H1 (cell line): ENCODE data around the gene TACR2. TPM values are rescaled to one million over a fixed set of nuclear protein-coding genes. Genes with fewer than 3 reads are reported as not detected.

Experiments used
- CEBPB ChIP-seq: IDR thresholded peaks from 2 replicates; pipeline ENCODE4 v1.6.1; 2012; ENCODE audit warnings: low read depth, low read length
- CREB1 ChIP-seq: IDR thresholded peaks from 2 replicates; pipeline ENCODE4 v1.6.1; 2012; ENCODE audit warnings: inconsistent platforms
- EP300 ChIP-seq, 2 experiments: IDR thresholded peaks; 1 replicate in 1 of 2; 2 replicates in 1 of 2; pipeline ENCODE4 v1.6.1; 2011 to 2012; ENCODE audit warnings: low read depth in 2 of 2, low read length in 2 of 2, mild to moderate bottlenecking in 2 of 2, borderline replicate concordance in 1 of 2, inconsistent platforms in 1 of 2, moderate library complexity in 1 of 2
- HDAC2 ChIP-seq, 2 experiments: fragments of 300-600 bp in 1 of 2; sonication (generic) in 1 of 2; IDR thresholded peaks; 2 replicates each; pipeline ENCODE4 v1.6.1; 2011 to 2012; ENCODE audit warnings: low read depth in 2 of 2, low read length in 2 of 2, mild to moderate bottlenecking in 2 of 2, moderate library complexity in 2 of 2, borderline replicate concordance in 1 of 2, inconsistent platforms in 1 of 2
- KDM5A ChIP-seq: fragments of 200-600 bp; IDR thresholded peaks from 2 replicates; pipeline ENCODE4 v1.7.1; 2012; ENCODE audit warnings: mild to moderate bottlenecking, low read length, inconsistent platforms, mixed read lengths
- RFX5 ChIP-seq: IDR thresholded peaks from 2 replicates; pipeline ENCODE4 v1.6.1; 2011; ENCODE audit warnings: low read depth, low read length, improper control_type of control experiment, borderline replicate concordance
- SIRT6 ChIP-seq: IDR thresholded peaks from one replicate; pipeline ENCODE4 v1.7.1; 2012; ENCODE audit warnings: low read length, inconsistent platforms
- polyA plus RNA-seq, 7 experiments: library from polyadenylated mRNA; depleted of rRNA in 3 of 7; stranded (reverse) in 5 of 7; unstranded in 2 of 7; fragments of >200 nt in 5 of 7; fragments of 200-250 nt in 2 of 7; gene quantifications; 1 replicate in 5 of 7; 2 replicates in 1 of 7; 4 replicates in 1 of 7; pipeline versions ENCODE4 v1.2.1 to v1.2.3, GENCODE V29; 2011 to 2013; ENCODE audit warnings: missing spikeins in 2 of 7, mixed read lengths in 2 of 7
- total RNA-seq: library from RNA; stranded (reverse); fragmentation: NEBNext Ultra II Directional; extraction: Animal tissue kit (Norgen Biotek cat#: 25700); gene quantifications from 2 replicates; pipeline ENCODE4 v1.2.1, GENCODE V29; 2021
- TF ChIP-seq, protein P1 (sequence below), 3 experiments: IDR thresholded peaks; 1 replicate in 2 of 3; 2 replicates in 1 of 3; pipeline versions ENCODE4 v1.5.1 to v1.6.1; 2011; ENCODE audit warnings: low read length in 3 of 3, mild to moderate bottlenecking in 3 of 3, inconsistent platforms in 2 of 3, low read depth in 1 of 3, moderate library complexity in 1 of 3; ENCODE audit not compliant: insufficient read depth in 1 of 3; ENCODE audit errors: control extremely low read depth in 1 of 3
- TF ChIP-seq, protein P2 (sequence below): IDR thresholded peaks from 2 replicates; pipeline ENCODE4 v1.6.1; 2012; ENCODE audit warnings: inconsistent platforms

Gene TACR2
- total and polyA plus RNA-seq, 2 of the 8 experiments (the other 6 are each of a cell fraction or from before 2014, with no cell fraction given), result 0.06 TPM; not detected in 1

DNA sequence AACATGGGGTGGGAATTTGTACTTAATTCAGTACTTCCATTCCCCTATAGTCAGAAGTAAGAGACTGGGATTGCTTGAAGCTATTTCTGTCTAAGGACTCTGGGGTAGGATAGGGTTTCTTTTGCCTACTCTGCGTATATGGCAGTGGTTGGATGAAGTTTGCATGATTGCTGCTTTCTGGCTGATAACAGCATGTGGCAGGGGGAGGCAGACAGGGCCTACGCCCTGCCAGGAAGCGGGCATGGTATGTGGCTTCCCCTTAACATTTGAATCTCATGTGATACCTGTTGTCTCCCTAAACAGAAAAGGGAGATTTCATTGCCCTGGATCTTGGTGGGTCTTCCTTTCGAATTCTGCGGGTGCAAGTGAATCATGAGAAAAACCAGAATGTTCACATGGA lies 57.1 kb downstream of the TACR2 start (continued):
- TF ChIP-seq, protein P1, sequence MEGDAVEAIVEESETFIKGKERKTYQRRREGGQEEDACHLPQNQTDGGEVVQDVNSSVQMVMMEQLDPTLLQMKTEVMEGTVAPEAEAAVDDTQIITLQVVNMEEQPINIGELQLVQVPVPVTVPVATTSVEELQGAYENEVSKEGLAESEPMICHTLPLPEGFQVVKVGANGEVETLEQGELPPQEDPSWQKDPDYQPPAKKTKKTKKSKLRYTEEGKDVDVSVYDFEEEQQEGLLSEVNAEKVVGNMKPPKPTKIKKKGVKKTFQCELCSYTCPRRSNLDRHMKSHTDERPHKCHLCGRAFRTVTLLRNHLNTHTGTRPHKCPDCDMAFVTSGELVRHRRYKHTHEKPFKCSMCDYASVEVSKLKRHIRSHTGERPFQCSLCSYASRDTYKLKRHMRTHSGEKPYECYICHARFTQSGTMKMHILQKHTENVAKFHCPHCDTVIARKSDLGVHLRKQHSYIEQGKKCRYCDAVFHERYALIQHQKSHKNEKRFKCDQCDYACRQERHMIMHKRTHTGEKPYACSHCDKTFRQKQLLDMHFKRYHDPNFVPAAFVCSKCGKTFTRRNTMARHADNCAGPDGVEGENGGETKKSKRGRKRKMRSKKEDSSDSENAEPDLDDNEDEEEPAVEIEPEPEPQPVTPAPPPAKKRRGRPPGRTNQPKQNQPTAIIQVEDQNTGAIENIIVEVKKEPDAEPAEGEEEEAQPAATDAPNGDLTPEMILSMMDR (IDR thresholded peaks at IDR 0.05; ENCODE audit: control extremely low read depth in 1 of 3, insufficient read depth in 1 of 3, low read depth in 1 of 3, low read length in 3 of 3), result no peak
- TF ChIP-seq HDAC2 (IDR thresholded peaks at IDR 0.05; ENCODE audit: borderline replicate concordance in 1 of 2, low read depth in 2 of 2, low read length in 2 of 2) (no peak), SIRT6 (no peak), RFX5 (no peak), CEBPB (no peak), EP300 (IDR thresholded peaks at IDR 0.05; ENCODE audit: borderline replicate concordance in 1 of 2, low read depth in 2 of 2, low read length in 2 of 2) (no peak), KDM5A (no peak), CREB1 (no peak)
- TF ChIP-seq, protein P2, sequence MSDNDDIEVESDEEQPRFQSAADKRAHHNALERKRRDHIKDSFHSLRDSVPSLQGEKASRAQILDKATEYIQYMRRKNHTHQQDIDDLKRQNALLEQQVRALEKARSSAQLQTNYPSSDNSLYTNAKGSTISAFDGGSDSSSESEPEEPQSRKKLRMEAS, result no peak
